Panc1 (cell line): Measurements from ENCODE around the gene SLC9A9. TPM values are rescaled to one million over a fixed set of nuclear protein-coding genes. Genes with fewer than 3 reads are reported as not detected.

Source experiments
- ATAC-seq: fragments of 200-7000 bp; cut with Tn5 transposase; 2 replicates; pipeline ENCODE4 v1.9.1; 2020; ENCODE audit warnings: mild to moderate bottlenecking, moderate library complexity
- BruUV-seq: library from RNA; stranded (reverse); fragments of 400-500 nt; replicated peaks from 2 replicates; lab custom pipeline; 2021; lab: Mats Ljungman, UMichigan
- CTCF ChIA-PET: fragments of 300-600 bp; sonication (Branson Sonifier 250); formaldehyde crosslinking; loops from one replicate; lab custom pipeline; 2022; ENCODE audit warnings: antibody characterized with exemption; lab: Charles Lee
- POLR2A ChIA-PET: fragments of 300-600 bp; sonication (Branson Sonifier 250); formaldehyde crosslinking; loops from one replicate; lab custom pipeline; 2022; ENCODE audit warnings: antibody characterized with exemption; lab: Charles Lee
- DNase-seq: peaks from one replicate; pipeline ENCODE4 v3.0.0-alpha.2; 2010; ENCODE audit warnings: low read depth, low spot score
- H3K27ac ChIP-seq: 2 replicates; pipeline ENCODE4 v1.5.1; 2011; ENCODE audit warnings: mild to moderate bottlenecking, low read length, inconsistent platforms
- H3K27me3 ChIP-seq: fragments of 200-500 bp; sonication (Bioruptor generic); 2 replicates; pipeline ENCODE4 v1.6.0; 2014; ENCODE audit warnings: low read length, inconsistent platforms; ENCODE audit not compliant: control insufficient read depth, insufficient read depth
- H3K36me3 ChIP-seq: fragments of 200-500 bp; sonication (Bioruptor generic); 2 replicates; pipeline ENCODE4 v1.5.1; 2014; ENCODE audit warnings: inconsistent platforms, mild to moderate bottlenecking, low read length, moderate library complexity; ENCODE audit not compliant: control insufficient read depth, insufficient read depth
- H3K4me1 ChIP-seq: 2 replicates; pipeline ENCODE4 v1.5.1; 2011; ENCODE audit warnings: inconsistent platforms, mild to moderate bottlenecking, low read length, moderate library complexity; ENCODE audit not compliant: control insufficient read depth, insufficient read depth
- H3K4me3 ChIP-seq, 2 experiments: 2 replicates each; pipeline ENCODE4 v1.5.1; 2011 to 2012; ENCODE audit warnings: low read depth in 2 of 2, low read length in 2 of 2, mild to moderate bottlenecking in 2 of 2, inconsistent platforms in 1 of 2, moderate library complexity in 1 of 2
- H3K9me3 ChIP-seq: fragments of 200-500 bp; sonication (Bioruptor generic); 2 replicates; pipeline ENCODE4 v1.5.1; 2014; ENCODE audit warnings: low read depth, mild to moderate bottlenecking, inconsistent platforms, low read length, moderate library complexity; ENCODE audit not compliant: control insufficient read depth, insufficient read depth
- CTCF ChIP-seq: fragments of 450-650 bp; IDR thresholded peaks from 2 replicates; pipeline ENCODE4 v1.5.1; 2017; ENCODE audit warnings: mild to moderate bottlenecking
- POLR2AphosphoS5 ChIP-seq: IDR thresholded peaks from 2 replicates; pipeline ENCODE4 v1.6.1; 2012; ENCODE audit warnings: mild to moderate bottlenecking, low read depth, low read length, moderate library complexity
- REST ChIP-seq, 2 experiments: IDR thresholded peaks; 2 replicates each; pipeline ENCODE4 v1.6.1; 2011 to 2012; ENCODE audit warnings: low read depth in 2 of 2, control low read depth in 1 of 2, low read length in 1 of 2, mild to moderate bottlenecking in 1 of 2, moderate library complexity in 1 of 2; ENCODE audit not compliant: insufficient read depth in 1 of 2
- SIN3A ChIP-seq: IDR thresholded peaks from 2 replicates; pipeline ENCODE4 v1.6.1; 2012; ENCODE audit warnings: low read depth, mild to moderate bottlenecking, low read length, moderate library complexity, borderline replicate concordance; ENCODE audit not compliant: insufficient read depth
- TCF7L2 ChIP-seq: IDR thresholded peaks from 2 replicates; pipeline ENCODE4 v1.6.1; 2011; ENCODE audit warnings: mild to moderate bottlenecking, low read depth, low read length, inconsistent platforms
- in situ Hi-C: cut with HindIII; loops from 2 replicates; pipeline ENCODE4 v1.10.0; 2016; ENCODE audit warnings: low sequenced_read_pairs, low pct_unique_long_range_greater_than_20kb
- intact Hi-C: fragments of 100-400 bp; cut with micrococcal nuclease; formaldehyde crosslinking; loops from one replicate; pipeline ENCODE4 v1.10.0; 2022; ENCODE audit not compliant: unreplicated experiment
- total RNA-seq: library from RNA; stranded (reverse); gene quantifications from one replicate; pipeline ENCODE4 v1.2.1, GENCODE V29; 2021; ENCODE audit not compliant: unreplicated experiment

Gene SLC9A9
- total RNA-seq, 1 experiment from 2014 or later: not detected

- no peak for ATAC-seq
- Histone ChIP-seq H3K27me3 (no peaks in the 10 kb centered on the region), H3K27ac (no peak overlapping the region), H3K36me3 (no peaks in the 10 kb centered on the region), H3K9me3 (no peaks in the 10 kb centered on the region), H3K4me1 (no peaks in the 10 kb centered on the region), H3K4me3 (no peak overlapping the region)
- no TSS peak for BruUV-seq
- ChIA-PET POLR2A (no interaction called here), CTCF (no interaction called here)
- no peak for TF ChIP-seq TCF7L2
- no peak for TF ChIP-seq CTCF
- no peak for TF ChIP-seq REST (IDR thresholded peaks at IDR 0.05; ENCODE audit: insufficient read depth in 1 of 2, low read depth in 2 of 2, low read length in 1 of 2)
- no peak for TF ChIP-seq SIN3A
- no peak for TF ChIP-seq POLR2AphosphoS5
- in situ Hi-C loops: no loop called here
- DNase-seq: no peak
- intact Hi-C loops: no loop called here
These were observed 340.3 kb downstream of the SLC9A9 start for GRCh38 chr3:143507735-143508580.

- no peaks in the 10 kb centered on the region for H3K36me3 ChIP-seq
- DNase-seq (no peak), ATAC-seq (no peak)
- H3K4me3 ChIP-seq: no peak overlapping the region
- ChIA-PET CTCF (no interaction called here), POLR2A (no interaction called here)
- H3K27me3 ChIP-seq: no peaks in the 10 kb centered on the region
- no peaks in the 10 kb centered on the region for H3K9me3 ChIP-seq
- no peak for TF ChIP-seq CTCF
- intact Hi-C loops: no loop called here
- no peak overlapping the region for H3K27ac ChIP-seq
- no TSS peak for BruUV-seq
- H3K4me1 ChIP-seq: no peaks in the 10 kb centered on the region
- in situ Hi-C loops: no loop called here
These were observed 342.1 kb downstream of the SLC9A9 start for GRCh38 chr3:143506190-143506589.
